K562 (cell line): Measurements from ENCODE around the gene CENPP. TPM values are rescaled to one million over a fixed set of nuclear protein-coding genes. Genes with fewer than 3 reads are reported as not detected.

ENCODE experiments used
- ATAC-seq: fragments of 200-7000 bp; cut with Tn5 transposase; 3 replicates; pipeline ENCODE4 v1.9.1; 2020; ENCODE audit warnings: moderate library complexity
- BruUV-seq: library from RNA; stranded (reverse); fragments of 400-500 nt; replicated peaks from 2 replicates; lab custom pipeline; 2021; lab: Mats Ljungman, UMichigan
- CTCF ChIA-PET: fragments of 300-600 bp; formaldehyde crosslinking; extraction: SDS; loops from one replicate; lab custom pipeline; 2021; ENCODE audit warnings: low intra/inter-chr PET ratio; lab: Yijun Ruan, JAX
- POLR2A ChIA-PET: fragments of 300-600, 350-650 bp; sonication (Branson Sonifier 250); formaldehyde crosslinking; extraction: SDS; loops from one replicate; lab custom pipeline; 2021; ENCODE audit warnings: antibody characterized with exemption, inconsistent platforms; lab: Yijun Ruan, JAX
- DNase-seq, 4 experiments: peaks; one replicate each; pipeline versions ENCODE4 v3.0.0 to v3.0.0-alpha.2; 2011 to 2018; ENCODE audit warnings: low spot score in 3 of 4, mixed read lengths in 3 of 4; ENCODE audit errors: extremely low read depth in 1 of 4
- FAIRE-seq: peaks from 2 replicates; lab custom pipeline; 2011; peaks lifted over from hg19 to GRCh38; lab: Jason Lieb, UNC
- H2AFZ ChIP-seq: 2 replicates; pipeline ENCODE4 v1.6.0; 2011; ENCODE audit warnings: low read depth, low read length, control low read depth, inconsistent platforms
- H3K27ac ChIP-seq: fragments of 200-600 bp; 3 replicates; pipeline ENCODE4 v1.8.0; 2011; ENCODE audit warnings: low read depth, mild to moderate bottlenecking, control low read depth, inconsistent platforms, low read length, moderate library complexity, mixed read lengths; ENCODE audit errors: extremely low read depth
- H3K27me3 ChIP-seq, 2 experiments: fragments of 300-600 bp in 1 of 2; 2 replicates in 1 of 2; 3 replicates in 1 of 2; pipeline versions ENCODE4 v1.6.0 to v1.8.0; 2011; ENCODE audit warnings: inconsistent platforms in 2 of 2, low read length in 2 of 2, mild to moderate bottlenecking in 1 of 2, mixed read lengths in 1 of 2, moderate library complexity in 1 of 2; ENCODE audit not compliant: control insufficient read depth in 2 of 2, insufficient read depth in 2 of 2
- H3K36me3 ChIP-seq: fragments of 300-600 bp; 3 replicates; pipeline ENCODE4 v1.8.0; 2011; ENCODE audit warnings: mild to moderate bottlenecking, low read length, inconsistent platforms; ENCODE audit not compliant: control insufficient read depth, insufficient read depth
- H3K4me1 ChIP-seq, 2 experiments: fragments of 200-600 bp in 1 of 2; replicated peaks in 1 of 2; 2 replicates in 1 of 2; 3 replicates in 1 of 2; pipeline versions ENCODE4 v1.5.1 to v1.8.0; 2011; ENCODE audit warnings: inconsistent platforms in 2 of 2, low read length in 2 of 2, mild to moderate bottlenecking in 1 of 2, mixed read lengths in 1 of 2, moderate library complexity in 1 of 2; ENCODE audit not compliant: control insufficient read depth in 2 of 2, insufficient read depth in 2 of 2
- H3K4me2 ChIP-seq: 2 replicates; pipeline ENCODE4 v1.6.1; 2011; ENCODE audit warnings: low read length, control low read depth, inconsistent platforms, mixed read lengths; ENCODE audit not compliant: insufficient read depth
- H3K4me3 ChIP-seq: fragments of 200-600 bp; sonication (generic), shearing (Covaris generic); 2 replicates; pipeline ENCODE4 v1.5.1; 2016; ENCODE audit warnings: control low read depth, inconsistent platforms
- H3K79me2 ChIP-seq: fragments of 200-600 bp; 3 replicates; pipeline ENCODE4 v1.8.0; 2011; ENCODE audit warnings: low read length, inconsistent platforms; ENCODE audit not compliant: control insufficient read depth, insufficient read depth
- H3K9ac ChIP-seq, 2 experiments: 2 replicates each; pipeline versions ENCODE4 v1.6.0 to v1.6.1; 2011; ENCODE audit warnings: low read depth in 2 of 2, low read length in 2 of 2, control low read depth in 1 of 2, inconsistent platforms in 1 of 2, mild to moderate bottlenecking in 1 of 2, mixed read lengths in 1 of 2; ENCODE audit not compliant: insufficient read depth in 1 of 2
- H3K9me1 ChIP-seq: one replicate; pipeline ENCODE4 v1.6.0; 2011; ENCODE audit warnings: inconsistent platforms, mild to moderate bottlenecking, low read length, moderate library complexity; ENCODE audit not compliant: control insufficient read depth, insufficient read depth
- H3K9me3 ChIP-seq: replicated peaks from 2 replicates; pipeline ENCODE4 v1.5.1; 2011; ENCODE audit warnings: low read depth, low read length, inconsistent platforms; ENCODE audit not compliant: control insufficient read depth, insufficient read depth
- H4K20me1 ChIP-seq: replicated peaks from 2 replicates; pipeline ENCODE4 v1.6.1; 2011; ENCODE audit warnings: low read length, inconsistent platforms, mixed read lengths; ENCODE audit not compliant: control insufficient read depth, insufficient read depth
- CEBPZ ChIP-seq: fragments of 150-350 bp; IDR thresholded peaks from 2 replicates; pipeline ENCODE4 v1.6.1; 2014; ENCODE audit warnings: low read depth, mild to moderate bottlenecking, low read length, borderline replicate concordance
- ELF2 ChIP-seq: fragments of 250-450 bp; sonication (Bioruptor Pico); IDR thresholded peaks from 2 replicates; pipeline ENCODE4 v1.5.0; 2021; ENCODE audit warnings: mild to moderate bottlenecking
- TCF7 ChIP-seq: sonication (generic); IDR thresholded peaks from 2 replicates; pipeline ENCODE4 v1.6.1; 2016; ENCODE audit warnings: antibody characterized with exemption, borderline replicate concordance
- TRIM28 ChIP-seq: fragments of 450-650 bp; IDR thresholded peaks from 2 replicates; pipeline ENCODE4 v1.6.1; 2017
- TSHZ1 ChIP-seq: fragments of 250-450 bp; sonication (Bioruptor Pico); IDR thresholded peaks from 2 replicates; pipeline ENCODE4 v1.4.0; 2020; ENCODE audit warnings: mild to moderate bottlenecking, moderate library complexity
- YBX1 ChIP-seq: fragments of 450-650 bp; IDR thresholded peaks from 2 replicates; pipeline ENCODE4 v1.7.1; 2016; ENCODE audit warnings: mild to moderate bottlenecking
- ZEB2 ChIP-seq: fragments of 450-650 bp; IDR thresholded peaks from 2 replicates; pipeline ENCODE4 v1.6.1; 2016
- ZNF124 ChIP-seq: sonication (generic); formaldehyde crosslinking; IDR thresholded peaks from 2 replicates; pipeline ENCODE4 v1.8.1; 2022; ENCODE audit warnings: missing genetic modification reagents
- ZNF184 ChIP-seq: sonication (generic); formaldehyde crosslinking; IDR thresholded peaks from 2 replicates; pipeline ENCODE4 v1.5.0; 2020; ENCODE audit warnings: missing genetic modification reagents
- ZNF644 ChIP-seq: fragments of 200-800 bp; sonication (Bioruptor generic); IDR thresholded peaks from 2 replicates; pipeline ENCODE4 v1.6.1; 2016; ENCODE audit warnings: low read depth, missing genetic modification characterization, missing compliant biosample characterization
- WGBS: fragments of 100-300 bp; shearing (Covaris generic); methylation state at CpG from one replicate; pipeline ENCODE4 v1.1.6; 2016; ENCODE audit warnings: low coverage, mixed read lengths; ENCODE audit not compliant: insufficient coverage; ENCODE audit errors: missing lambda C conversion rate; 5-methylcytosine and 5-hydroxymethylcytosine counted together
- in situ Hi-C: fragments of 300-500 bp; cut with MboI; formaldehyde crosslinking; loops from 4 replicates; pipeline ENCODE4 v1.15.0; 2018; ENCODE audit warnings: inconsistent platforms, mixed read lengths
- intact Hi-C: fragments of 100-400 bp; cut with micrococcal nuclease; formaldehyde crosslinking; loops from 2 replicates; pipeline ENCODE4 v1.14.2; 2022
- polyA plus RNA-seq, 8 experiments: library from polyadenylated mRNA; depleted of rRNA in 4 of 8; stranded (reverse) in 5 of 8; unstranded in 3 of 8; fragments of >200 nt; fragmentation: Nextera tagmentation in 2 of 8; fragmentation: Illumina TruSeq in 1 of 8; extraction: Ambion mirVana in 2 of 8; extraction: Trizol in 1 of 8; gene quantifications; 2 replicates each; pipeline versions ENCODE4 v1.2.1 to v1.2.3, GENCODE V29; 2011 to 2014; ENCODE audit warnings: inconsistent platforms in 1 of 8, missing spikeins in 1 of 8
- total RNA-seq, 7 experiments: library from RNA; depleted of rRNA in 6 of 7; stranded (reverse); fragments of >200 nt in 6 of 7; fragmentation: Illumina TruSeq in 2 of 7; extraction: Trizol in 2 of 7; gene quantifications; 2 replicates each; pipeline versions ENCODE4 v1.2.1 to v1.2.3, GENCODE V29; 2011 to 2021; ENCODE audit warnings: low replicate concordance in 1 of 7
- TF ChIP-seq, protein P1 (sequence below): sonication (generic); IDR thresholded peaks from 2 replicates; pipeline ENCODE4 v1.6.1; 2016

The CENPP gene
- total and polyA plus RNA-seq, 9 of the 15 experiments (the other 6 are each of a cell fraction or from before 2014, with no cell fraction given): 8.0 to 28.5 (median 17.9) TPM

DNA sequence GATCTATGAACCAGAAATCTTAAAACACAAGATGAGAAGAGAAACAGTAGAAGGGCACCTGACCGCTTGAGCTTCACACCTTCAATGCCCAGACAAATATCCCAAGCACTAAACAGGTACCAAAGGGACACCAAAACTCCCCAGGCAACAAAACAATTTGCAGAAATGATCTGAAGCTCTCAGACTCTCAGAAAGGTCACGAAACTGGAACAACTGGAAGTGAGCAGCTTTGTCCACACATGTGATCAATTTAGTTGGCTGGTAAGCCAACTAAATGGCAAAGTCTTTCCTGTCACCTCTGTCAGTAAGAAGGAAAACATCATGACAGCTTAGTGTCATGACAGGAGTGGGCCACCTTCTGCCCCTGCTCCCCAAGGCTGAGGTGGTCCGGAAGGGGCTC is 340.1 kb downstream of the CENPP start:
- Histone ChIP-seq H3K9me3 (no peaks in the 10 kb centered on the region), H3K9ac (peak overlapping the region in 1 of 2 experiments; percentile 61; a peak in 1 of 4 replicates), H3K79me2 (peaks cover 89% of the 10 kb centered on the region), H3K4me3 (no peak overlapping the region), H3K36me3 (peaks cover 42% of the 10 kb centered on the region), H3K27me3 (no peaks in the 10 kb centered on the region), H3K27ac (no peak overlapping the region), H3K4me2 (no peak overlapping the region), H4K20me1 (peaks cover 19% of the 10 kb centered on the region), H3K4me1 (peaks cover 6 to 32% of the 10 kb centered on the region in 2 experiments; a peak in 4 of 5 replicates), H2AFZ (no peak overlapping the region), H3K9me1 (no peaks in the 10 kb centered on the region)
- 83% methylated on average over 3 of the region's 3 CpGs for WGBS
- ChIA-PET CTCF (no interaction called here), POLR2A (interaction anchor here (0.6 to 1.0 kb wide), 3 partner anchors 14 to 732 kb away, joined by 3 to 4 read pairs (median 3); no protein-coding TSS in a partner anchor)
- in situ Hi-C loops (no loop called here), intact Hi-C loops (no loop called here)
- no peak for DNase-seq
- no TSS peak for BruUV-seq
- TF ChIP-seq ELF2 (CRISPR knock-in tag) (no peak), TSHZ1 (no peak), ZNF184 (CRISPR knock-in tag) (no peak), YBX1 (no peak), ZEB2 (no peak), CEBPZ (no peak), ZNF644 (no peak), TRIM28 (no peak), TCF7 (no peak), ZNF124 (CRISPR knock-in tag) (no peak)
- TF ChIP-seq, protein P1, sequence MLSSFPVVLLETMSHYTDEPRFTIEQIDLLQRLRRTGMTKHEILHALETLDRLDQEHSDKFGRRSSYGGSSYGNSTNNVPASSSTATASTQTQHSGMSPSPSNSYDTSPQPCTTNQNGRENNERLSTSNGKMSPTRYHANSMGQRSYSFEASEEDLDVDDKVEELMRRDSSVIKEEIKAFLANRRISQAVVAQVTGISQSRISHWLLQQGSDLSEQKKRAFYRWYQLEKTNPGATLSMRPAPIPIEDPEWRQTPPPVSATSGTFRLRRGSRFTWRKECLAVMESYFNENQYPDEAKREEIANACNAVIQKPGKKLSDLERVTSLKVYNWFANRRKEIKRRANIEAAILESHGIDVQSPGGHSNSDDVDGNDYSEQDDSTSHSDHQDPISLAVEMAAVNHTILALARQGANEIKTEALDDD: no peak
- no peak for FAIRE-seq
- ATAC-seq: no peak
